HG03432 (cell line): ENCODE results near the gene OSCP1.
A peak's percentile ranks its signal among the peaks of the same experiment; 100 is the strongest.

Experiments
- ATAC-seq: cut with Tn5 transposase; IDR thresholded peaks from one replicate; pipeline ENCODE4 v1.9.1; 2021; ENCODE audit warnings: mild to moderate bottlenecking, moderate library complexity; ENCODE audit not compliant: unreplicated experiment

Gene OSCP1

DNA sequence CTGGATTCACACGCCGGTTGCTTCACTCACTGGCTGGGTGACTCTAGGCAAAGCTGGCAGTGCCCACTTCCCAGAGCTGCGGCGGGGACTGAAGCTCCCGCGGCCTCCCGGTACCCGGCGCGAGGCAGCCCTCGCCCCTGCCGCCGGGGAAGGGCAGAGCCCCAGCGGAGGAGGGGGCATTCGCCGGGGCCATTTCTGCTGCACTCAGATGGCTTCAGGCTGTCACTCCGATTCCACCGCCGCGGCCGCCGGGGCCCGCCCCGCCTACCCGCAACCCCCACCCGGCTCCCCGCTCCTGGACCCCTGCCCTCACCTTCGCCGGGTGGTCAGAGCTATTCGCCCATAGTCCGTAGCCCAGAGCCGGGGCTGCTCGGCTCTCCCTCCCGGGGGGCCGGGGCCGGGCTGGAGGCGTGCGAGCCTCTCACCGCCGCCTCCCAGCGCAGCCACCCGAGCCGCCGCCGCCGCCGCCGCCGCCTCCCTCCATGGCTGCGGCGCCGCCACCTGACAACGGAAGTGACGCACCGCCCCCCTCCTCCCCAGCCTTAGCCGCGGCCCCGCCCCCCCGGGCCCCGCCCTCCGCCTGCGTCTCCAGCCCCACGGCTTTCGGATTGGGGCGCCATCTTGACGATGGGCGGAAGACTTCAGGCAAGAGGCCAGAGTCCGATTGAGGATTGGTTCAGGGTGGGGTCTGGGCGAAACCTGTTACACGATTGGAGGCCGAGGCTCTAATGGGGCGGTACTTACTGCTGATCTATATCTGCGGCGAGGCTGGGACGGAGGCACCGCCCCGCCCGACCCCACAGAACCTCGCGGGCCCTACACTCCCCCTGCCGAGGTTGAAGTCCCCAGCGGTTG lies 64.6 kb downstream of the OSCP1 start, which contains the start of gene STK40:
STK40 (minus strand) TSS at position 515 of the 855 bp plus-strand sequence. CDS start 24,592 bp downstream, outside the sequence.
- ATAC-seq: peak; percentile 84

DNA sequence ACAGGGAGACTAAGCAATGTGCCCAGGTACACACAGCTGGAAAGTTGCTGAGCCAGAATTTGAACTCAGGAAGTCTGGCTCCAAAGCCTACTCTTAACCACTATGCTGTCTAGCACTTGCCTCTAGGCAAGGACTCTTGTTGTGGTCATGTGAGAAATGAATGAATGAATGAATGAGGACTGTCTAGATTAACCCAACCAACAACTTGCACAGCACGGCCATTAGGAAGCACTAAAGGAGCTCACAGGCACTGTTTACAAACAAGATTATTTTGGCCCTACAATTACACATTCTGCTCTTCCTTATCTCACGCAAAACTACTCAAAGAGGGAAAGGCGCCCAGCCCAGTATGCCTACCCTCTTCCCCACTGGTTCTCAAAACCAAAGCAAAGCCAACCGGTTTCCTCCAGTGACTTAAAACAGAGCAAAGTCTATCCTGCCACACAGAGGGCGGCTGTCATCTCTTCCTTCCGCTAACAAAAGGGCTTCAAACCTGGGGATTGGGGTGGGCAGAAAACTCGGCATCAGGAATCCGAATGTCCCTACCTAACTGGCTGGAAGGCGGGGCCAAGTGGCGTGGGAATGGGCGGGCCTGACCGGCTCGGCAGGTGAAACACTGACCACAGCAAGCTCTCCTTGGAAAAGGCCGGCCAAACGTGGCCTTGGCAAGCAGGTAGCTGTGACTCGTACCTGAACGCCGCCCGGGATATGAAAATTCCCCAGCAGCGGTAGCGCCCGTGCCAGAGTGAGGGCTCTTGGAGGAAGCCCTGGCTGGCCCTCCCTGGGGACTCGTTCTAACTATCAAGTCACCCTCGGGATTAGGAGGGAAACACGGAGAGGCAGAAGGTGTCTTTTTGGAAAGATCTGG lies 65.5 kb downstream of the OSCP1 start:
- ATAC-seq: no peak

DNA sequence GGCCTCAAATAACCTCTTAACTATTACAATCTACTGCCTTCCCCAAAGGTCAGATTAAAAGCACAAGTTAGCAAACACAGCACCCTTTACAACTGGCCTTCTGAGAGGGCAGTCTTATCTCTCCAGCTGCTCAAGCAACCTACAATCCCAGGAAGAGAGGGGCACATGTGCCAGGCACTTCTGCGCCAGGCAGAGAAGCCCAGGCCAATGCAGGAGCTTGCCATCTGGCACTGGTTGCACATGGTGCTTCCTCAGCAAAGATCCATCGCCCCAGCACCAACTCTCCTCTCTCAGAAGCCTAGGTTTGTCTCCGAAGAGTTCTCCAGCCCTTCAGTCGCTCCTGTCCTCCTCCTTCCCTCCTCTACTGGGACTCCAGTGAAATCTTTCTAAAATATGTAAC lies 67.0 kb downstream of the OSCP1 start:
- no peak for ATAC-seq

- ATAC-seq: no peak
Measured at GRCh38 chr1:36382669-36383068, 67.6 kb downstream of the OSCP1 start.

DNA sequence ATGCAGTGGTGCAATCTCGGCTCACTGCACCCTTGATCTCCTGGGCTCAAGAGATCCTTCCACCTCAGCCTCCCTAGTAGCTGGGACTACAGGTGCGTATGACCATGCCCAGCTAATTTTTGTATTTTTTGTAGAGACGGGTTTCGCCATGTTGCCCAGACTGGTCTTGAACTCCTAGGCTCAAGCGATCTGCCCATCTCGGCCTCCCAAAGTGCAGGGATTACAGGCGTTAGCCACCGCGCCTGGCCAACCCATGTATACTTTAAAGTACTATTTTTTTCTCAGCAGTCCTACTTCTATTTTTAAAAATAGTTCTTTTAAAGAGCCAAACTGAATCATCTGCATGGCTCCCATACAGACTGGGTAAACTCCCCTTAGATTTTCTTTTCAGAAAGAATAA lies 68.0 kb downstream of the OSCP1 start:
- ATAC-seq: no peak

GRCh38 chr1:36381405-36381804 lies 68.8 kb downstream of the OSCP1 start:
- ATAC-seq: no peak

DNA sequence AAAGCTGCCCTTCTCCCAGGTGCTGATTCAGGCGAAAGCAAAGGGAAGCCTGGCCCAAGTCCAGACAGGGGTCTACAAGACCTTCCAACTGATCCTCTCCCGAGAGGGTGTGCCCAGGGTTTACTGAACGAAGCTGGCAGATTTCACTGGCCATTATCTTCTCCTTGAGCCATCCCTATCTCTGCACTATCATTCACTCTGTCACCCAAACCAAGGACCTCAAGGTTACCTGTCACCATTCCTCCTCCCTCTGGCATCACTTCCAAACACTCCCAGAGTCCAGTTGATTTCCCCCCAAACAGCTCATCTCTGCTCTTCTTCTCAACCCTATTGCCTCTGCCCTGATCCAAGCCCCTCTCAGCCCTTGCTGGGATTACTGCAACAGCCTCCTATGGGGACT lies 69.5 kb downstream of the OSCP1 start:
- no peak for ATAC-seq

DNA sequence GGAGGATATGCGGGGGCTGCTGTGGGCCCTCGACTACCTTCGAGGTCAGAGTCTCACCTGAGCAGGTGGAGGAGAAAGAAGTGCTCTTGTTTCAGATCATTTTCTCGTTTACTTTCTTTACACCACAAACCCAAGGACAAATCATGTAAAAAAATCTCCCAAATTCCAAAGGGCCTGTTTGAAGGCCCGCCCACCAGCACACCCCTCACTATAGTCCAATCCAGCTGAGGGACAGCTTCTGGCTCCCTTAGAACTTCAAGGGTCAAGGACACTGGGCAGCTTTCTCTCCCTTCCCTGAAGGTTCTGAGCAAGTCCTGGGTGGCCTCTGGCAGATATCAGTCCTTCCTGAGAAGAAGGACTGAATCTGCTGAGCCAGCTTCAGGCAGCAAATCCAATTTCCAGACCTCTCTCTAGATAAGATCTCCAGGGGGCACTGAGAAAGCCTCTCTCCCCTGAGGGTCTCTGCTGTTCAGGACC lies 70.1 kb downstream of the OSCP1 start:
- no peak for ATAC-seq

DNA sequence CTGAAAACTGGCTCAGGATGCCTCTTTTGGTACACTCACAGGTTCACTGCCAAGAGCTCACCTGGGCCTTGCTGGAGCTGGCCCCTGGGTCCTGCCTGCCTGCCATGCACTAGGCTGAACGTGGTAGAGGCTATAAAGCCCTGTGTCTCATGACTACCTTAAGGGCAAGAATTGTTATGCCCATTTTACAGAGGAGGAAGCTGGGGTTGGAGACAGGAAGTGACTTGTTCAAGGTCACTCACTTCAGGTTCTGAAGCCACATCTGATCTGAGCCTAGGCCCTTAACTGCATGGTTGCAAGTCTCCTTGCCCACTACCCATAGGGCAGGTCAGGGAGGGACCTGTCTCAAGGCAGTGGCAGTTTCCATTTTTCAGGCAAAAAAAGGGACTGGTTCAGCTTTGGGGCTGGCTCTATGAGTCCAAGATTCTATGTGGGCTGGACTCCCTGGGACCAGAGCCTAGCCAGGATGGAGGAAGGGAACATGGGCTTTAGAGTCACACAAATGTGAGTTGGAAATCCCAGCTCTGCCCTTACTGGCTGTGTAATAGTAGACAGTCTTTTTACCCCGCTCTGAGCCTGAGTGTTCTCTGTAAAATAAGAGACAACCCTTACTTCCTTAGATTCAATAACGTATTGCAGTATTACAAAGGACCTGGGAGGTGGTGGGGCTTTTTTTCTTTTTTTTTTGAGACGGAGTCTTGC lies 72.3 kb downstream of the OSCP1 start:
- ATAC-seq: no peak

DNA sequence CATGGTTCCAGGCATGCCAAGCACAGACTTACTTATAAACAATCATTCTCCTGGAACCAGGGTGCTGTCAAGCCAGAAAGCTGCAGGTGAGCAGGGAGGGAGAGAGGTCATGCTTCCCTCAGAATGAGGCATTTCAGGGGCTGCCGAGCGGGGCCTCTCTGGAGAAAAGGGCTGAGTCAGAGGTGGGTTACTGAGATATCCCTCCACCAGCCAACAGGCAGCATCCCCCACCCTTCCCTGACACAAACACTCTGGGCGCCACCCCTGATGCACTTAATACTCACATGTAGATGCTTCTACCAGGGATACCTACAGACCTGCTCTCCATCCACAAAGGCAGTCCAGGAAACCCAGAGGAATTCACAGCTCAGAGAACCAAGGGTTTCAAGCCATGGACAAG lies 77.6 kb downstream of the OSCP1 start:
- no peak for ATAC-seq

GRCh38 chr1:36369061-36369861 lies 81.0 kb downstream of the OSCP1 start:
- no peak for ATAC-seq
